ENCODE data around the gene CAMK1D.

GRCh38 chr10:12504628-12505027 lies 155.3 kb downstream of the CAMK1D start:
- TF ChIP-seq CTCF (IDR thresholded peaks at IDR 0.05; ENCODE audit: poor library complexity) (no peak), EZH2phosphoT487 (IDR thresholded peaks at IDR 0.05; ENCODE audit: low read depth, severe bottlenecking, unreplicated experiment) (no peak), EZH2 (IDR thresholded peaks at IDR 0.05; ENCODE audit: borderline replicate concordance) (no peak)

Data from hepatocyte (in vitro differentiated cells).